Measurements from ENCODE around the gene ELF1.

The ELF1 gene

GRCh38 chr13:40993987-40994386 lies 25.1 kb downstream of the ELF1 start:
- Histone ChIP-seq H3K36me3 (ENCODE audit: control insufficient read depth, insufficient read depth, low read length) (no peaks in the 10 kb centered on the region), H3K27me3 (ENCODE audit: control insufficient read depth, insufficient read depth, low read length, poor library complexity, severe bottlenecking) (no peaks in the 10 kb centered on the region), H3K27ac (ENCODE audit: insufficient read depth, low read depth, low read length, poor library complexity, severe bottlenecking) (no peak overlapping the region), H3K9me3 (ENCODE audit: control insufficient read depth, low read length) (no peaks in the 10 kb centered on the region), H3K4me3 (ENCODE audit: insufficient read depth, low read depth, low read length) (no peak overlapping the region), H3K4me1 (ENCODE audit: control insufficient read depth, insufficient read depth, low read length) (no peaks in the 10 kb centered on the region)

GRCh38 chr13:40992678-40993518 lies 26.2 kb downstream of the ELF1 start:
- 80 to 85% methylated on average over 9 to 11 of the region's 11 CpGs for WGBS, 2 experiments
- no peaks in the 10 kb centered on the region for H3K9me3 ChIP-seq (ENCODE audit: control insufficient read depth, low read length)
- H3K4me1 ChIP-seq (ENCODE audit: control insufficient read depth, insufficient read depth, low read length) = no peaks in the 10 kb centered on the region
- H3K36me3 ChIP-seq (ENCODE audit: control insufficient read depth, insufficient read depth, low read length) = no peaks in the 10 kb centered on the region
- H3K4me3 ChIP-seq (ENCODE audit: insufficient read depth, low read depth, low read length) = no peak overlapping the region
- peak overlapping the region; percentile 37 for H3K27ac ChIP-seq (ENCODE audit: insufficient read depth, low read depth, low read length, poor library complexity, severe bottlenecking)
- H3K27me3 ChIP-seq (ENCODE audit: control insufficient read depth, insufficient read depth, low read length, poor library complexity, severe bottlenecking) = no peaks in the 10 kb centered on the region

GRCh38 chr13:40987606-40988280 lies 31.4 kb downstream of the ELF1 start:
- Histone ChIP-seq H3K36me3 (ENCODE audit: control insufficient read depth, insufficient read depth, low read length) (no peaks in the 10 kb centered on the region), H3K4me3 (ENCODE audit: insufficient read depth, low read depth, low read length) (no peak overlapping the region), H3K27me3 (ENCODE audit: control insufficient read depth, insufficient read depth, low read length, poor library complexity, severe bottlenecking) (no peaks in the 10 kb centered on the region), H3K27ac (ENCODE audit: insufficient read depth, low read depth, low read length, poor library complexity, severe bottlenecking) (no peak overlapping the region), H3K9me3 (ENCODE audit: control insufficient read depth, low read length) (no peaks in the 10 kb centered on the region), H3K4me1 (ENCODE audit: control insufficient read depth, insufficient read depth, low read length) (no peaks in the 10 kb centered on the region)
- 97 to 98% methylated on average over 2 of the region's 2 CpGs for WGBS, 2 experiments

- Histone ChIP-seq H3K4me3 (ENCODE audit: insufficient read depth, low read depth, low read length) (no peak overlapping the region), H3K27ac (ENCODE audit: insufficient read depth, low read depth, low read length, poor library complexity, severe bottlenecking) (no peak overlapping the region), H3K36me3 (ENCODE audit: control insufficient read depth, insufficient read depth, low read length) (no peaks in the 10 kb centered on the region), H3K9me3 (ENCODE audit: control insufficient read depth, low read length) (no peaks in the 10 kb centered on the region), H3K4me1 (ENCODE audit: control insufficient read depth, insufficient read depth, low read length) (no peaks in the 10 kb centered on the region), H3K27me3 (ENCODE audit: control insufficient read depth, insufficient read depth, low read length, poor library complexity, severe bottlenecking) (no peaks in the 10 kb centered on the region)
- WGBS, 2 experiments = 90 to 93% methylated on average over 5 of the region's 5 CpGs
Measured at GRCh38 chr13:40986101-40986856, 32.8 kb downstream of the ELF1 start.

- no peaks in the 10 kb centered on the region for H3K4me1 ChIP-seq (ENCODE audit: control insufficient read depth, insufficient read depth, low read length)
- no peak overlapping the region for H3K27ac ChIP-seq (ENCODE audit: insufficient read depth, low read depth, low read length, poor library complexity, severe bottlenecking)
- no peak overlapping the region for H3K4me3 ChIP-seq (ENCODE audit: insufficient read depth, low read depth, low read length)
- H3K27me3 ChIP-seq (ENCODE audit: control insufficient read depth, insufficient read depth, low read length, poor library complexity, severe bottlenecking) = no peaks in the 10 kb centered on the region
- 94 to 97% methylated on average over 5 of the region's 5 CpGs for WGBS, 2 experiments
- no peaks in the 10 kb centered on the region for H3K9me3 ChIP-seq (ENCODE audit: control insufficient read depth, low read length)
- no peaks in the 10 kb centered on the region for H3K36me3 ChIP-seq (ENCODE audit: control insufficient read depth, insufficient read depth, low read length)
Measured at GRCh38 chr13:40985381-40986100, 33.6 kb downstream of the ELF1 start.

DNA sequence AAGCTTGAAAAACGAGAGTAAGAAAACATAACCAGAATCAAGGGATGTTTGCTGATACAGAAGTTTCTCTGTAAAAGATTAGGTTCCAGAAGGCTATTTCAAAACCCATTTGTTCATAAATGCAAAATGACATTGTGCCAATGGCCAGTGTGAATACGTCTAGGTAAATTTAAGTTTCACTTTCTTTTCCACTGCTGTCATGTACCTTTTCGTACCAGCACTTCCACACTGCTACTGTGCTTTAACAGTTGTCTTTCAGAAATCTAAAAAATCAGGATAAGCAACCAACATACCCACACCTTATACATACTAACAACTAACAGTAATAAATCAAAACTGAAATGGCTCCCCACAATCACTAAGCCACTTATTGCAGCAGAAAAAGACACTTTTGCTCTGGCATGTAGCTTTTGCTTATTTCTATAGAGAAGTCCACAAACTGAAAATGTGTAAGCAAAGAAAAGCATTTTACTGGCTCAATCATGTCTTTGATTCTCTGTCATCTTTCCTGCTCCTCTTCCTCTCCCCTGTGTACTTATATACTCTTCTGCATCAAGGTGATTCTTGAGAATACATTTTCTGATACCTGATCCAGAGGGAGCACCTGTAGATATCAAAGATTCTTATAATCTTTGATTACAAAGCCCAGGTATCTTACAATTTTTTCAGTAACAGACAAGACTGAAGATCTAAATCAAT lies 34.3 kb downstream of the ELF1 start:
- H3K27ac ChIP-seq (ENCODE audit: insufficient read depth, low read depth, low read length, poor library complexity, severe bottlenecking) = no peak overlapping the region
- no peak overlapping the region for H3K4me3 ChIP-seq (ENCODE audit: insufficient read depth, low read depth, low read length)
- H3K4me1 ChIP-seq (ENCODE audit: control insufficient read depth, insufficient read depth, low read length) = no peaks in the 10 kb centered on the region
- H3K9me3 ChIP-seq (ENCODE audit: control insufficient read depth, low read length) = no peaks in the 10 kb centered on the region
- H3K27me3 ChIP-seq (ENCODE audit: control insufficient read depth, insufficient read depth, low read length, poor library complexity, severe bottlenecking) = no peaks in the 10 kb centered on the region
- WGBS, 2 experiments = 92 to 96% methylated on average over 3 of the region's 3 CpGs
- no peaks in the 10 kb centered on the region for H3K36me3 ChIP-seq (ENCODE audit: control insufficient read depth, insufficient read depth, low read length)

- no peak overlapping the region for H3K4me3 ChIP-seq (ENCODE audit: insufficient read depth, low read depth, low read length)
- no peak overlapping the region for H3K27ac ChIP-seq (ENCODE audit: insufficient read depth, low read depth, low read length, poor library complexity, severe bottlenecking)
- 94 to 98% methylated on average over 4 of the region's 4 CpGs for WGBS, 2 experiments
- no peaks in the 10 kb centered on the region for H3K36me3 ChIP-seq (ENCODE audit: control insufficient read depth, insufficient read depth, low read length)
- H3K9me3 ChIP-seq (ENCODE audit: control insufficient read depth, low read length) = no peaks in the 10 kb centered on the region
- no peaks in the 10 kb centered on the region for H3K4me1 ChIP-seq (ENCODE audit: control insufficient read depth, insufficient read depth, low read length)
- no peaks in the 10 kb centered on the region for H3K27me3 ChIP-seq (ENCODE audit: control insufficient read depth, insufficient read depth, low read length, poor library complexity, severe bottlenecking)
Measured at GRCh38 chr13:40983725-40984667, 35.1 kb downstream of the ELF1 start.

GRCh38 chr13:40983259-40983658 lies 35.9 kb downstream of the ELF1 start:
- no peak overlapping the region for H3K4me3 ChIP-seq (ENCODE audit: insufficient read depth, low read depth, low read length)
- 89 to 95% methylated on average over 2 of the region's 2 CpGs for WGBS, 2 experiments

GRCh38 chr13:40982772-40983171 lies 36.3 kb downstream of the ELF1 start:
- Histone ChIP-seq H3K36me3 (ENCODE audit: control insufficient read depth, insufficient read depth, low read length) (no peaks in the 10 kb centered on the region), H3K27ac (ENCODE audit: insufficient read depth, low read depth, low read length, poor library complexity, severe bottlenecking) (no peak overlapping the region), H3K27me3 (ENCODE audit: control insufficient read depth, insufficient read depth, low read length, poor library complexity, severe bottlenecking) (no peaks in the 10 kb centered on the region), H3K9me3 (ENCODE audit: control insufficient read depth, low read length) (no peaks in the 10 kb centered on the region), H3K4me3 (ENCODE audit: insufficient read depth, low read depth, low read length) (no peak overlapping the region), H3K4me1 (ENCODE audit: control insufficient read depth, insufficient read depth, low read length) (no peaks in the 10 kb centered on the region)
- WGBS, 2 experiments = 68 to 84% methylated on average over 2 of the region's 3 CpGs

More at GRCh38 chr13:40983259-40983658, 35.9 kb downstream of the ELF1 start:
- H3K4me1 ChIP-seq (ENCODE audit: control insufficient read depth, insufficient read depth, low read length) = no peaks in the 10 kb centered on the region
- H3K36me3 ChIP-seq (ENCODE audit: control insufficient read depth, insufficient read depth, low read length) = no peaks in the 10 kb centered on the region
- H3K9me3 ChIP-seq (ENCODE audit: control insufficient read depth, low read length) = no peaks in the 10 kb centered on the region
- no peak overlapping the region for H3K27ac ChIP-seq (ENCODE audit: insufficient read depth, low read depth, low read length, poor library complexity, severe bottlenecking)
- no peaks in the 10 kb centered on the region for H3K27me3 ChIP-seq (ENCODE audit: control insufficient read depth, insufficient read depth, low read length, poor library complexity, severe bottlenecking)
